Stimulated activated CD4-positive, alpha-beta T cell treated with anti-CD3 and anti-CD28 coated beads, Interleukin-4, amount 100 ng/mL, for 1 hour (primary cell): ENCODE measurements around the gene ARHGAP26.
"Not testable (repeated sequence)": the region's sequence is repeated elsewhere in the genome, so short reads cannot be mapped to it uniquely, and the experiment has no call there.

Experiments used
- DNase-seq: peaks from one replicate; pipeline ENCODE4 v3.0.0-alpha.2; 2020

Gene ARHGAP26

GRCh38 chr5:142970440-142971030, 200.4 kb downstream of the ARHGAP26 start:
- no peak for DNase-seq

- no peak for DNase-seq
Observed at GRCh38 chr5:142971303-142972013, 201.3 kb downstream of the ARHGAP26 start.

GRCh38 chr5:142972064-142972570, 201.9 kb downstream of the ARHGAP26 start:
- no peak for DNase-seq

- no peak for DNase-seq
Observed at GRCh38 chr5:142973932-142974331, 203.8 kb downstream of the ARHGAP26 start.

- no peak for DNase-seq
Observed at GRCh38 chr5:142974409-142974808, 204.2 kb downstream of the ARHGAP26 start.

- no peak for DNase-seq
Observed at GRCh38 chr5:142976861-142977260, 206.7 kb downstream of the ARHGAP26 start.

DNA sequence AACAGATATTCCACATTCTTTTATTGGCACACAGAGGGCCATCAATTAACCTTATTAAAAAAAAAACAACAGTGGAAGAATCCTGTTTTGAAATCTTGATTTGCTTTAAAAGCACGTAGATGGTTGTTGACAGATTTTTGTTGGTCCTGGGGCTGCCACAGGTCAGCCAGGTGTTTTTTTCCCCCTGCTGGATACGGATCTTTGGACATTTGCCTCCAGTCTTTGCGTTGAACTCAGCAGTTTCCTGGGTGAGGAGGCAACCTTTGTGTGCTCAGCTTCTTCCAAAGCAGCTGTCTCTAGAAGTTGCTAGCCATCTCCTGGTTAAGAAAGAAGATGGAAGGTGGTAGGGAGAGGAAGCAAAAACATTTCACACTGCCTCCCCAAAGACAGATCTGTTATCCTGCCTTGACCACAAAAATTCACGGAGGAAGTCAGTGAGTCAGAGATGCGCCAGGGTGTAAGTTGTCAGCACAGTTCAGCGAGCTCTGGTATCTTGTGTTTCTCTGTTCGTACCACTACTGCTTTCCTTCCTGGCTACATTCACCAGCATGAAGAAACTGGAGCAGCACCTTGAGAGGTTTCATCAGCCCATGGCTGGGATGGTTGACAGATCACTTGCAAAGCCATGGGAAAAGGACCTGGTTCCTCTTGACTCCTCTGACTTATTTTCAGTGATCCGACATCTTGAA, 207.3 kb downstream of the ARHGAP26 start:
- DNase-seq = no peak

- no peak for DNase-seq
Observed at GRCh38 chr5:142978252-142978651, 208.1 kb downstream of the ARHGAP26 start.

- DNase-seq = no peak
Observed at GRCh38 chr5:142978726-142979125, 208.5 kb downstream of the ARHGAP26 start.

DNA sequence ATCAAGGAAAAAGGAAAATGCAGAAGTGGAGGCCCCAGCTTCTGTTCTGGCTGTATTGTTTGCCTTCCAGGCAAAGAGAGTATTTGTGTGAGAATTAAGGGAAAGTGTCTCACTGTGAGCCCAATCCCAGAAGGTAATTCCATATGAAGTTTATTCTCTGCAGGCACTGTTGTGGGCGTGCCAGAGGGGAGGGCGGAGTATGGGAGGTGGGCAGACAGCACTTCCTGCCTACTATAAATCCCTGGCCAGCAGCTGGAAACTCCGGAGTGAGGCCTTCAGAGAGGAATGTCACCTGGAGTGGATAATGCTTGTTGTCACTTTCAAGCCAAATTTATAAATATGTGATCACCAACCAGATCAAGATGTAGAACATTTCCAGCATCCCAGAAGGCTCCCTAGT, 209.5 kb downstream of the ARHGAP26 start:
- DNase-seq = no peak

- DNase-seq = no peak
Observed at GRCh38 chr5:142981475-142981874, 211.3 kb downstream of the ARHGAP26 start.

GRCh38 chr5:142981886-142982820, 212.0 kb downstream of the ARHGAP26 start:
- no peak for DNase-seq

GRCh38 chr5:142982821-142983200, 212.6 kb downstream of the ARHGAP26 start:
- DNase-seq = no peak

DNA sequence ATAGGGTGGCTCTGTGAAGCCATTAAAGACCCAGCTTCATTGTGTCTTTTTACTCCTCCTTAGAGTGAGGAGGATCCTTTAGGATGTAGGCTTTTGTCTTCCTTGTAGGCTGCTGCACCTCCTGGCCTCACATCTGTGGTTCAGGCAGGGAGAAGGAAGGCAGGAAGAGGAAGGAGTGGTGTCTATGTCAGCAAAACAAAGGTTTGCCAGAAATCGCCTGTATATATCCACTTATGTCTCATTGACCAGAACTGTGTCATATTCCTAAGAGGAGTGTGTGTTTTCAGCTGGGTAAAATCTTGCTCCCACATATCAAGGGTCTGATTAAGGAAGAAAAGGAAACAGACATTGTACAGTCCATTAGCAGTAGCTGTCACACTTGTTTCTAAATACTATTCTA, 213.8 kb downstream of the ARHGAP26 start:
- DNase-seq = no peak

DNA sequence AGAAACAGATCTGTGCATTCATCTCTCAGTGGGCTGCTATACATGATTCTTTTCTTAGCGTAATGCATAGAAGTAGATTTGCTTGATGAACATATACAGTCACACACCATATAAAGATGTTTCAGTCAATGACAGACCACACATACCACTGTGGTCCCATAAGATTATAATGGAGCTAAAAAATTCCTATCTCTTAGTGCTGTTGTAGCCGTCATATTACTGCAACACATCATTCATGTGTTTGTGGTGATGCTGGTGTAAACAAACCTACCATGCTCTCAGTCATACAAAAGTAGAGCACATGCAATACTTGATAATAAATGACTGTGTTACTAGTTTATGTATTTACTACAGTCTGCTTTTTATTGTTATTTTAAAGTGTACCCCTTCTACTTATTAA, 214.3 kb downstream of the ARHGAP26 start:
- no peak for DNase-seq

DNA sequence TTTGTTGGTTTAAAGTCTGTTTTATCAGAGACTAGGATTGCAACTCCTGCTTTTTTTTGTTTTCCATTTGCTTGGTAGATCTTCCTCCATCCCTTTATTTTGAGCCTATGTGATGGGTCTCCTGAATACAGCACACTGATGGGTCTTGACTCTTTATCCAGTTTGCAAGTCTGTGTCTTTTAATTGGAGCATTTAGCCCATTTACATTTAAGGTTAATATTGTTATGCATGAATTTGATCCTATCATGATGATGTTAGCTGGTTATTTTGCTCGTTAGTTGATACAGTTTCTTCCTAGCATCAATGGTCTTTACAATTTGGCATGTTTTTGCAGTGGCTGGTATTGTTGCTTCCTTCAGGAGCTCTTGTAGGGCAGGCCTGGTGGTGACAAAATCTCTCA, 219.1 kb downstream of the ARHGAP26 start:
- DNase-seq = not testable (repeated sequence)

- DNase-seq = not testable (repeated sequence)
Observed at GRCh38 chr5:142990073-142990472, 219.9 kb downstream of the ARHGAP26 start.

GRCh38 chr5:142994218-142994617, 224.0 kb downstream of the ARHGAP26 start:
- no peak for DNase-seq

- DNase-seq = not testable (repeated sequence)
Observed at GRCh38 chr5:142995621-142996020, 225.4 kb downstream of the ARHGAP26 start.

DNA sequence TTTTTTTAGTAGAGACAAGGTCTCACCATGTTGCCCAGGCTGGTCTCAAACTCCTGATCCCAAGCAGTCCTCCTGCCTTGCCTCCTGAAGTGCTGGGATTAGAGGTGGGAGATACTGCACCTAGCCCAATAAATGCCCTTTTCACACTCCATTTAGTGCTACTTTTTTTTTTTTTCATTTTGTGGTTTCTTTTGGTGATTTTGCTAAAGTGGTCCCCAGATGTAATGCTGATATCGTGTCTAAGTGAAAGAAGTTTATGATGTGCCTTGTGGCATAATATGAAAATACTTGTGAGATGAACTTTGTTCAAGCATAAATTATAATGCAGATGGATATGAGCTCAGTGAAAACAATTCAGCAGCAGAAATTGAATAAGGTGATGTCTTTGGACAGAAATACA, 227.4 kb downstream of the ARHGAP26 start:
- no peak for DNase-seq

DNA sequence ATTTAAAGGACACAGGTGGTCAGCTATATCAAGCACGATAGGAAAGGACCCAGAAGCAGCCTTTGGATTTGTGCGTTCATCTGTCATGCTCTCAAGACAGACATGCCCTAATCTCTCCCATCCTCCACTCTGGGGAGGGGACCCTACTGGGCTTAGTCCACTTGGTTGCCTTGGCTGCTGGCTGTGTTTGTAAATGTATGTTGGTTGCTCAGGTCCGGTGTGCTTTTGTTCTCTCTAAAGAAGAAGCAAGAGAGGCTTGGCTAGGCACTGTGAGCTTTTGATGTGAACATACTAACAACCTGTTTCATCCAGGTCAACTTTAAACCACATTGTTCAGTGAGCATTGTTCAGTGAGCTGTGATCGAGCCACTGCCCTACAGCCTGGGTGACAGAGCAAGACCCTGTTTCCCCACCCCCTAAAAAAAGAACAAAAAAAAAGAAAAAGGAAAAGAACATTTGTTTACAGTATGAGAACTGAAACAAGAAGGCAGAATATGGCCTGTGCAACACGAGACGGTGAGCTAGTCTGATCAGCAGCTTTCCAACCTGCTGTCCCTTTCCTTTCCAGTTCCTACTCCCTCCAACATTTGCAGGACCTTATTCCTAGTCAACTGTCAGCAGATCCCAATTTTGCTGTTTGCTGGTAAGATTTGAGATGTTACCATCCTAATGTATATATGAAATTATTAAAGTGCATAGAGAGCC, 228.3 kb downstream of the ARHGAP26 start:
- no peak for DNase-seq

GRCh38 chr5:143000551-143000950, 230.4 kb downstream of the ARHGAP26 start:
- not testable (repeated sequence) for DNase-seq
